Tibial nerve (tissue), 4 donors: ENCODE results near the gene NKTR.

Experiments
- CTCF ChIP-seq, 5 experiments: fragments of 200-600 bp in 3 of 5; fragments of 450-650 bp in 2 of 5; sonication (generic) in 3 of 5; IDR thresholded peaks; one replicate each; pipeline ENCODE4 v1.5.1; 2016 to 2019; ENCODE audit warnings: antibody characterized with exemption in 5 of 5, mild to moderate bottlenecking in 3 of 5, moderate library complexity in 2 of 5
- EP300 ChIP-seq, 2 donors: sonication (generic); formaldehyde crosslinking; IDR thresholded peaks; one replicate each; pipeline ENCODE4 v1.6.1; 2017; ENCODE audit warnings: antibody characterized with exemption in 2 of 2, mild to moderate bottlenecking in 1 of 2
- POLR2A ChIP-seq, 2 donors: fragments of 450-650 bp; IDR thresholded peaks; one replicate each; pipeline ENCODE4 v1.6.1; 2017; ENCODE audit warnings: antibody characterized with exemption in 2 of 2, mild to moderate bottlenecking in 2 of 2, moderate library complexity in 2 of 2

- no peak for TF ChIP-seq CTCF (IDR thresholded peaks at IDR 0.05)
- no peak for TF ChIP-seq POLR2A (IDR thresholded peaks at IDR 0.05)
- no peak for TF ChIP-seq EP300 (IDR thresholded peaks at IDR 0.05)
These were observed 62.5 kb downstream of the NKTR start for GRCh38 chr3:42662813-42663535.
